CD4-positive, alpha-beta T cell treated with Interleukin-2 at 100 ng/mL for 4 hours (primary cell): ENCODE results near the gene NFYC.

Experiments used
- DNase-seq: peaks from one replicate; pipeline ENCODE4 v3.0.0-alpha.2; 2020; ENCODE audit warnings: low spot score

Gene NFYC

DNA sequence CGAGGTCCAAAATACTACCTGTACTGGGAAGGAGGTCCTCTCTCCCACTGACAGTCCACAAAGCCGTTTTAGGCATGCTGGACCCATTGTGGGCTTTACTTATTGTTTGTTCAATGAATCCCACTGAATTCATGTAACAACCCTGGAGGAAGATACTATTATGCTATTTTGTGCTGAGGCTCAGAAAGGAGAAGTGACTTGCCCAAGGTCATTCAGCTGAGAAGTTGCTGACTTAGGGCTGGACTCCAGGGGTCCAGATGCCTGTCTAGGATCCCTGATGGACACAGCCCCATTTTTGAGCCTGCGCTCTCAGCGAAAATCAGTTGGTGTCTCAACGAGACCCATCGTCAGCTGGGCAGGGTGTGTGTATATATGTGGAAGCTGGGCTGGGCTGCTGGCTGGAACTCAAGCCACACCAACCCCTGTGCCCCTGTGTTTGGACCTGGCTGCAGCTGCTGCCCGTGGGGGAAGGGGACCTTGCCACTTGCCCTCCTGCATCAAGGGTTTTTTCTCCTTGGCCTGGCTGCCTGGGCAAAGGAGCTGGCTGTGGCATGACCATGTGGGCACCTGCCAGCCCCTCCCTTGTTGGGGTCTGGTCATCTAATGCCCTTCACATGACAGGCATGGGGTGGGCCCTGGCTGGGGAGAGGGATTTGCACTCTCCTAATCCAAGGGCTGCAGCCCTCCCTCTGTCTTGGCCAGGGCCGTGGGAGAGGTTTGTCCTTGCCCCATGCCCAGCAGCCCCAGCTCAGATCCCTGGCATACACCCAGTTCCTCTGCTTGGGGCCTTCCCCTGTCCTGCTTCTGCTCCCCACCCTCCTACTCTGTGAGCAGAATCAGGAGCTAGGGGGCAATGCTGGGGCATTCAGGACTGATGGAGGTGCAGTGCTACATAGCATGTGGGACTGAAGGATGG is 107.1 kb downstream of the NFYC start:
- DNase-seq = no peak

DNA sequence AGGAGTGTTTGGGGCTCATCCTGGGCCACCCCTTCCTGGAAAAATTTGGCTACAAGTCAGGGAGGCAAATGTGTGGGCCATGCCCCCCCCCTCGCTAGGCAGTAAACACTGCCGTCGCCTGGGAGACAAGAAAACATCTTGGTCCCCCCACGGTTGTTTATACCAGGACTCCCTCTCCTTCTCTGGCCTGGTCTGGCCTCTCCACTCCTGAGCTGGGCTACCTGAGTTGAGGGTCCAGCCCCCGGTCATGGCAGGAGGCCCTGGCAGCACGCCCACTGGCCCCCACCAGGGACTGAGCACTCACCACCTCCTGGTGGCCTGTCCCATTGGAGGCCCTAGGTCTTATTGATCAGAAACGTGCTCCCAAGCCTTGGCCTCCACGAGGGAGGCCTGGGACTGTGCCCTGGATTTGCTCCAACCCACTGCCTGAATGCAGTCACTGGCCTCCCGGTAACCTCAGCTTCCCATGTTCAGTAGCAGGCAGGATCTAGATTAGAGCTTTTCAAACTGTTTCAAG is 107.9 kb downstream of the NFYC start:
- DNase-seq = no peak

GRCh38 chr1:40801742-40802077 is 110.2 kb downstream of the NFYC start:
- no peak for DNase-seq

- DNase-seq = peak; percentile 79
Measured at GRCh38 chr1:40802078-40802741, 110.7 kb downstream of the NFYC start.

GRCh38 chr1:40802742-40803113 is 111.2 kb downstream of the NFYC start:
- DNase-seq = no peak

DNA sequence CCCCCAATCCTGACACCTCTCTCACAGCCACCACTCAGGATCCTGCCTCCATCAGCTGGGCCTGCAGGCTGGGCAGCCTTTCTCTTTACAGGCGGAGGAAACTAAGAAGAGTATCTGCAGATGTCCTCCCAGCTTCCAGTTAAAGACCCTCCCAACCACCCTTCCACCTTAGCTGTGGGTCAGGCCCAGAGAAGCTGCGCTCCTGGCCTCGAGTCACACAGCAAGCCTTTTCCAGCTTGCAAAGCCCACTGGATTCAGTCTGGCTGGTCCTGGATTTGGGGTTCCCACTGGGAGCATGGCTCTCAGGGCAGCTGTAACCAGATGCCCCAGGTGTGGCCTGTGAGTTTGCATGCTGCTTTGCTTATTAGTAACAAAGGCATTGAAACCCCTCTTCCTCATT is 111.9 kb downstream of the NFYC start:
- no peak for DNase-seq

DNA sequence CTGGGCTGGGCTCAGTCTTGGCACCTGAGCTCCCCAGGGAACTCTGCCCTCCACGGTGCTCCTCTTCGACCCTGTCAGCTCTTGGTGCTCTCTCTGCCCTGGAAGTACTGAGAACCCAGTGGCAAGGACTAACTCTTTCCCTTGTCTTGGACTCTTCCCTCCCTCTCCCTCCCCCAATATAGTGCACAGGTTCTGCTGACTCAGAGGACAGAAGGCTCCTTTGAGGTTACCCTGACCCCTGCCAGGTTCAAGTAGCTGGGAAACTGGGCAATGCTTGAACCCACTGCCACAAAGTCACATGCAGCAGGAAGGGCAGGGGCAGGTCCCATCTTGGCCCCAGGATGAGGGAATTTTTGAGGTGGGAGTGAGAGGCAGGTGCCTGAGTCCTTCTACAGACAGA is 112.4 kb downstream of the NFYC start:
- DNase-seq = no peak

DNA sequence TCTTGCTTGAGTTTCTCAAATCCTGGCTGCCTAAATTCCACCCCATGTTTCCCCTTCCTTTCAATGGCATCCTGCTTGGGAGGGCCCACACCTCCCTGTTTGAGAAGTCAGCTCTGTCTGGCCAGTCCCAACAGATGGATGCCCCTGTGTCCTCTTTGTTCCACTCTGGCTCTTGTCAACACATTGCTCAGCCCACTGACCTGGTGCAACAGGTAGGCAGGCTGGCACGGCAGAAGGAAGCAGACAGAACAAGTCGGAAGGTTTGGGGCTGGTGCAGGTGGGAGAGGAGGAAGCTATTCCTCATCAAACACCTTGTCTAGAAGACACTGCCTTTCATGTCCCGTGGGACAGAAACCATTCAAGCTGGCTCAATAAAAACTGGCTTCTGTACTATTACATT is 114.7 kb downstream of the NFYC start:
- DNase-seq = no peak

- DNase-seq = no peak
Measured at GRCh38 chr1:40806731-40807695, 115.5 kb downstream of the NFYC start.

DNA sequence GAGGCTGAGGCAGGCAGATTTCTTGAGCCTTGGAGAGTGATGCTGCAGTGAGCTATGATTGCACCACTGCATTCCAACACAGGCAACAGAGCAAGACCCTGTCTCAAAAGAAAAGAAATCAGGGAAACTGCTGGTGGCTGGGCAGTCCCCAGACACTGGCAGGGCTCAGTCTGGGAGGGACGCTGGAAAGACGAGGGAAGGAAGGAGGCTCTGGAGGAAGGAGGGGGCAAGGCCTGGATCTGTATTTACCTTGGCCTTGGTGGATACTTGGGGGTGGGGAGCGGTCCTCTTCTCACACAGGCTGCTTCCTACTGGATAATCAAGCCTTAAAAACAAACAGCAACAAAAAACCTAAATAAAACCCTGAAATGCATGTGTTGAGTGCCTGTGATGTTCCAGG is 116.5 kb downstream of the NFYC start:
- DNase-seq = no peak

GRCh38 chr1:40808444-40808843 is 116.9 kb downstream of the NFYC start:
- DNase-seq = no peak

DNA sequence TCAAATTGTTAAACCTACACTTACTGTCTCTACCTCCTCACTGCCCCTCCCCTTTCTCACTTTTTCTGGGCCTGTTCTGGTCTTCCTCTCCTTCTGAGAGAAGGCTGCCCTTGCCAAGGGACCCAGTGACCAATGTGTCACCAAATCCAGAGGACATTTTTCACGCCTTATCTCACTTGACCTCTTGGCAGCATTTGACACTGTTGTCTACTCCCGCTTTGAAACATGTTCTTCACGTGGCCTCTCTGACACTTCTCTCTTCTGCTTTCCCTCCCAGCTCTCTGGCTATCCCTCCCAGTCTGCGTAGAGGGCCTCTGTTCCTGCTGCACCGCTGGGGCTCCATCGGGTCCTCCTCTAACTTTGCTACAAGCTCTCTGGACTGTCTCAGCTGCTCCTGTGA is 117.4 kb downstream of the NFYC start:
- DNase-seq = no peak

DNA sequence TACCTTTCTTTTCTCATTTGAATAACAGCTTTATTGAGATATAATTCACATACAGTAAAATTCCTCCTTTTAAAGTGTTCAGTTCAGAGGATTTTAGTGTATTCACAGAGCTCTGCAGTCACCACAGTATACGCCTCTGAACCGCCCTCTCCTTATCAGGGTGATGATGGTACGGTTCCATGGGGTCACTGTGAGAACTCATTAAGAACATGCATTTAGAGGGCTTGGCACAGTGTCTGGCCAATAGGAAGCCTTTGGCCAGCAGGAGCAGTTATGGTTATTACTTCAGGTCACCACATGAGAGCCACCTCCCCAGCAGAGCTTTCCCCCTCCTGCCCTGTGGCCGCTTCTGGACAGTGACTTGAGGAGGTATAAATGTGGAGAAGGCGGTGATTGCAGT is 119.4 kb downstream of the NFYC start:
- no peak for DNase-seq

GRCh38 chr1:40815420-40815819 is 123.9 kb downstream of the NFYC start:
- no peak for DNase-seq

DNA sequence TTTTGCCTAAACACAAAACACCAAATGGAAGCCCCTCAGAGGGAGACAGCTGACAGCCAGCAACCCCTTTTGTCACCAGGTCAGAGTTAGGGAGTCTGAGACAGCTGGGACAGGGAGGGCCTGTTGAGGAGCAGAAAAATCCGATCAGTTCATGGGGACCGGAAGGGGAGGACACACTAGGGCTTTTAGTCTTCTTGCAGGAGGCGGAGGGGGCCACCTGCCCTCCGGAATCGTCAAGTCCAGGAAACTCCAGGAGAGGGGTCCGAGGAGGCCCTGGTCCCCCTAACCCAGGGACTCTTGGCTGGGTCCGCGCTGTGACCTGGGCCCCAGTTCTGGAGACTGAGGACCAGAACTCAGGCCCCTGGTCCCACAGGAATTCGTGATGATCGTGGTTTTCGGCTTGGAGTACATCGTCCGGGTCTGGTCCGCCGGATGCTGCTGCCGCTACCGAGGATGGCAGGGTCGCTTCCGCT is 126.3 kb downstream of the NFYC start:
- no peak for DNase-seq

DNA sequence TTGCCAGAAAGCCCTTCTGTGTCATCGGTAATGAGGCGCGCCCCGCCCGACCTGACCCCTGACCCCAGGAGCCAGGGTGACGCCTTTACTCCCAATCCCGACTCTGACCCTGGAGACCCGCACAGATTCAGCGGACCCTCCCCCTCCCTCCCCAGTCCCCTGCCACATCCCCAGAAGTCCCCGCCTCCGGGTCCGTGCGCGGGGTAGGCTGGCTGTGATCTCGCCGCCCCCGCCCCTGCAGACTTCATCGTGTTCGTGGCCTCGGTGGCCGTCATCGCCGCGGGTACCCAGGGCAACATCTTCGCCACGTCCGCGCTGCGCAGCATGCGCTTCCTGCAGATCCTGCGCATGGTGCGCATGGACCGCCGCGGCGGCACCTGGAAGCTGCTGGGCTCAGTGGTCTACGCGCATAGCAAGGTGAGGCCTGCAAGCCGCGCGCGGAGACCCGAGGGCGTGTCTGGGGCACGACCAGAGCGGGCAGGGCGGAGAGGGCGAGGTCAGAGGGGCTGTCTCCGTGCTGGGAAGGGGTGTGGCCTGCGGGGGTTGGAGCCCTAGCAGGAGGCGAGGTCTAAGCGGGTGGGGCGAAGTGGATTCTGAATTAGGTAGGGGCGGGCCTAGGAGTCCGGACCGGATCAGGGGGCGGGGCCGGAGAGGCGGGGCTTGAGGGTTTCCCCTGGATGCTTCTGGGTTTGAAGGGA is 126.9 kb downstream of the NFYC start:
- peak; percentile 85 for DNase-seq

DNA sequence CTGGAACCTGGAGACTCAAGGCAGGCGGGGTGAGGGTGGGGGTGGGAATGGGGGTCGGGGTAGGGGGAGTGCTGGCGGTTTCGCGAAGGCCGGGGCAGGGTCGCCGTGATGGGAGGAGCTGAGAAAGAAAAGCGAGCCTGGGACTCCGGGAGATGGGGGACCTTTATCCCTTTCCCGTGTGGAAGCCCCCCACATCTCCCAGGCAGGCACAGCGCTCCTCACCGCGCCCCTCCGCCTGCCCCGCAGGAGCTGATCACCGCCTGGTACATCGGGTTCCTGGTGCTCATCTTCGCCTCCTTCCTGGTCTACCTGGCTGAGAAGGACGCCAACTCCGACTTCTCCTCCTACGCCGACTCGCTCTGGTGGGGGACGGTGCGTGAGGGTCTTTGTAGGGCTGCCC is 127.6 kb downstream of the NFYC start:
- no peak for DNase-seq

GRCh38 chr1:40820251-40820797 is 128.8 kb downstream of the NFYC start:
- no peak for DNase-seq
